Measurements from ENCODE around the gene EPC1. TPM values are rescaled to one million over a fixed set of nuclear protein-coding genes. Genes with fewer than 3 reads are reported as not detected.

The EPC1 gene
- total and polyA plus RNA-seq, 10 donors = 16.0 to 69.2 (median 57.4) TPM

GRCh38 chr10:32379950-32380551 lies 33.1 kb upstream of the EPC1 start:
- Histone ChIP-seq H3K36me3 (no peaks in the 10 kb centered on the region), H3K4me1 (peaks cover 16 to 35% (median 27%) of the 10 kb centered on the region in 6 donors), H3K9me3 (no peaks in the 10 kb centered on the region), H3K27me3 (replicated peaks in 1 of 7) (no peaks in the 10 kb centered on the region), H3K27ac (peak overlapping the region; percentile 85 to 96 (median 92)), H3K4me3 (peak overlapping the region in 1 of 8 donors; percentile 74)
- WGBS, 5 donors = 63 to 90% (median 86%) methylated on average over 7 of the region's 7 CpGs
- no peak for TF ChIP-seq POLR2AphosphoS5 (IDR thresholded peaks at IDR 0.05)
- no peak for TF ChIP-seq POLR2A (IDR thresholded peaks at IDR 0.05)
- no peak for TF ChIP-seq CTCF (IDR thresholded peaks at IDR 0.05 in 8 of 11, conservative IDR thresholded peaks at IDR 0.05 in 3 of 11)
- DNase-seq = no peak
- intact Hi-C loops (cut with DNase I; ENCODE audit: low total_unique reads) = no loop called here

- peak overlapping the region; percentile 63 to 74 (median 68) for H3K4me3 ChIP-seq
- WGBS, 5 donors = 11 to 19% (median 16%) methylated on average over 10 of the region's 10 CpGs
- intact Hi-C loops (cut with DNase I; ENCODE audit: low total_unique reads) = no loop called here
Observed at GRCh38 chr10:32379318-32379949, 32.5 kb upstream of the EPC1 start.

GRCh38 chr10:32378363-32379317 lies 31.7 kb upstream of the EPC1 start:
- H3K27me3 ChIP-seq (replicated peaks in 1 of 7) = no peaks in the 10 kb centered on the region
- H3K4me3 ChIP-seq = peak overlapping the region; percentile 63 to 74 (median 68)
- WGBS, 5 donors = 0 to 2% (median 1%) methylated on average over 17 to 19 of the region's 19 CpGs
- H3K9me3 ChIP-seq = no peaks in the 10 kb centered on the region
- intact Hi-C loops (cut with DNase I; ENCODE audit: low total_unique reads) = no loop called here
- DNase-seq = peak; percentile 98
- peaks cover 24 to 48% (median 35%) of the 10 kb centered on the region in 6 donors for H3K4me1 ChIP-seq
- H3K27ac ChIP-seq = peak overlapping the region; percentile 85 to 96 (median 92)
- TF ChIP-seq POLR2AphosphoS5 (IDR thresholded peaks at IDR 0.05) (peak; percentile 62 to 90 (median 86)), POLR2A (IDR thresholded peaks at IDR 0.05) (peak in 1 of 3 donors; percentile 52), CTCF (IDR thresholded peaks at IDR 0.05 in 8 of 11, conservative IDR thresholded peaks at IDR 0.05 in 3 of 11) (peak in 2 of 11 experiments; percentile 21 to 33)
- no peaks in the 10 kb centered on the region for H3K36me3 ChIP-seq

More at GRCh38 chr10:32379318-32379949, 32.5 kb upstream of the EPC1 start:
- H3K36me3 ChIP-seq = no peaks in the 10 kb centered on the region
- no peaks in the 10 kb centered on the region for H3K9me3 ChIP-seq
- TF ChIP-seq POLR2A (IDR thresholded peaks at IDR 0.05) = no peak
- TF ChIP-seq CTCF (IDR thresholded peaks at IDR 0.05 in 8 of 11, conservative IDR thresholded peaks at IDR 0.05 in 3 of 11) = no peak
- no peak for TF ChIP-seq POLR2AphosphoS5 (IDR thresholded peaks at IDR 0.05)
- H3K27me3 ChIP-seq (replicated peaks in 1 of 7) = no peaks in the 10 kb centered on the region
- H3K4me1 ChIP-seq = peaks cover 22 to 41% (median 31%) of the 10 kb centered on the region in 6 donors
- DNase-seq = no peak
- peak overlapping the region; percentile 85 to 96 (median 92) for H3K27ac ChIP-seq
